Esophagus mucosa (tissue), 1 donor: ENCODE measurements around the gene AGAP1. TPM values are rescaled to one million over a fixed set of nuclear protein-coding genes. Genes with fewer than 3 reads are reported as not detected.

Experiments used
- ATAC-seq: fragments of 200-7000 bp; cut with Tn5 transposase; one replicate; pipeline ENCODE4 v1.9.1; 2020
- total RNA-seq: library from RNA; stranded (reverse); gene quantifications from one replicate; pipeline ENCODE4 v1.2.4, GENCODE V29; 2023
- donor health status: DM: yes; HTN: yes; CAD: no.

Gene AGAP1
- total RNA-seq, 1 donor from 2014 or later: 17.1 TPM

DNA sequence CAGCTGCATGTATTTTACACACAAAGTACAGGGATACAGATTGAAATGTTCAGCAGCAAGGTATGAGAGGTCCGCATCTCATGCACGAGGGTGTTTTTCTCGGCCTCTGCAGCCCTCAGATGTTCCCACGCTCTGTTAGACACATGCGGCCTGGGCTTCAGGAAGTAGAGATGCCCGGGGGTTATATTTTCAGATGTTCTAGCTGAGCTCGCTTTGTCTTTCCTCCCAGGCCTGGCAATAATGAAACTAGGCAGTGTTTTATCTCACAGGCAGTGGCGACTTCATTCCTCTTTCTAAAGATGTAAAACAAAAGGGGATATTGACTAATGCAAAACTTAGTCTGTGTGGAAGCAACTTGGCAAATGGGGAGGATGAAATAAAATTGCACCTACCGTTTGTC is 483.6 kb downstream of the AGAP1 start:
- ATAC-seq: no peak

DNA sequence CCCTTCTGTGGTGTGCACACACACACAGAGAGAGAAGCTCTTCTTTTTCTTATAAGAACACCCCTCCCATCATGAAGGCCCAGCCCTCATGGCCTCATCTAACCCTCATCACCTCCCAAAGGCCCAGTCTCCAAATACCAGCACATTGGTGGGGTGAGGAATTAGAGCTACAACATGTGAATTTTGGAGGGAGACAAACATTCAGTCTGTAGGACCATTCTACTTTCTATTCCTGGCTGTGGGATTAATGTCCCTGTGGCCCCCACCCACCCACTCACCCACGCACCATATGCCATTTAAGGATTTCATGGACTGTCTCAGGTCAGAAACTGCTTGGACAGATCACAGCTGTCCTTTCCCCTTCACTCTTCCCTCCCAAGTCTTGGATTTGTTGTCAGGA is 484.2 kb downstream of the AGAP1 start:
- ATAC-seq: no peak

GRCh38 chr2:235979037-235979436 is 485.2 kb downstream of the AGAP1 start:
- ATAC-seq: no peak

- ATAC-seq: no peak
Observed at GRCh38 chr2:235979753-235980435, 486.1 kb downstream of the AGAP1 start.

DNA sequence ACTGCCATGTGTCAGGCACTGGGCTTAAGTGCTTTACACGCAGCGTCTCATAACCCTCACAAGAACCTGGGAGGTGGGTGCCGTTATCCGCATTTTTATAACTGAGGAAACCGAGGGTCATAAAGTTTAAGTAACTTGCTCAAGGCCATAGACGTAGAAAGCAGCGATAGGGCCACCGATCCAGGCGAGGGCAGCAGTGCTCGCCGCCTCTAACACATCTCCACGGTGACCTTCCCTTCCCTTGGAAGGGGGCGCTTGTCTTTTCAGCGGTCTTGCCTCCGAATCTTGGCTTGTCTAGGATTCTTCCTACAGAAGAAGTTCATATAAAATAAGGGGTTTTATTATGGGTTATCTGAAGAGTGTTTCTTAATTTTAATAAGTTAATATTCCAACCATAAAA is 487.8 kb downstream of the AGAP1 start:
- no peak for ATAC-seq

DNA sequence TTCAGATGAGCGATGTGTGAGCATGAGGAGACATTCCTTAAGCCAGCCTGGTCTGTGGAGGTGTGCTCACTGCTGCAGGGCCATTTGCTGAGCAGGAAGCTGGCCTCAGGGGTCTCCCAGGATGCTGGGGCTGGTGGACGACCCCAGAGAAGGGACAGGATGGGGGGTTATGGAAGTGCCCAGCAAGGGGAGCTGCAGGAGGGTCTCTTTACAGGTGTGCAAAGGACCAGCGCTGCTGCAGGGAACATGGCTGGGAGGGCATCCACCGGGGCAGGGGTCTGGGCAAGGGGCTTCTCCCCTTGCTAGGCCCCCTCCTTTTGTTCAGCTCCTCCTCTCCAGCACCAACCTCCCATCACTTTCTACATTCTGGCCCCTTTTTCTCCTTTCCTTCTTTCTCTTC is 489.2 kb downstream of the AGAP1 start:
- no peak for ATAC-seq

DNA sequence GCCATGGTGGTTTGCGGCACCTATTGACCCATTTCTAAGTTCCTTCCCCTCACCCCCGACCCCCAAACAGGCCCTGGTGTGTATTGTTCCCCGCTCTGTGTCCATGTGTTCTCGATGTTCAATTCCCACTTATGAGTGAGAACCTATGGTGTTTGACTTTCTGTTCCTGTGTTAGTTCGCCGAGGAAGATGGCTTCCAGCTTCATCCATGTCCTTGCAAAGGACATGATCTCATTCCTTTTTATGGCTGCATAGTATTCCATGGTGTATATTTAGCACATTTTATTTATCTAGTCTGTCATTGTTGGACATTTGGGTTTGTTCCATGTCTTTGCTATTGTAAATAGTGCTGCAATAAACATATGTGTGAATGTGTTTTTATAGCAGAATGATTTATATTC is 490.7 kb downstream of the AGAP1 start:
- no peak for ATAC-seq

- no peak for ATAC-seq
Observed at GRCh38 chr2:235986361-235986760, 492.5 kb downstream of the AGAP1 start.

- ATAC-seq: no peak
Observed at GRCh38 chr2:235988271-235989015, 494.6 kb downstream of the AGAP1 start.

DNA sequence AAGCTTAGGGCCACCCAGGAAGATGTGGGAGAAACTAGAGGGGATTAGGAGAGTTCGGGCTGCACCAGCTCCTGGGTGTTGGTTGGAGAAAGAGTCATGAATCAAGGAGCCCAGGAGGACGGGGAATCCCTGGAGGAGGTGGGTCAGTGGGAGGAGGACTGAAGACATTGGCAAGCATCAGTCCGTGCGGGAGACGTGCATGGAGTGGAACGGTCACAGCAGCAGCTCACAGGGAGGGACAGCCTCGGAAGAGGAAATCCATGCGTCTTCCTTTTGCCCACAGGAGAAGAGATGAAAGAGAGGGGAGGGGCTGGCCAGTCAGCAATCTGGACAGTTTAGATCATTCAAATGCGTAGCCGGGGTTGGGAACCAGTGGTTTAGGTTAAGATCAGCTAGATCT is 495.7 kb downstream of the AGAP1 start:
- no peak for ATAC-seq

GRCh38 chr2:235990344-235990743 is 496.5 kb downstream of the AGAP1 start:
- ATAC-seq: no peak

DNA sequence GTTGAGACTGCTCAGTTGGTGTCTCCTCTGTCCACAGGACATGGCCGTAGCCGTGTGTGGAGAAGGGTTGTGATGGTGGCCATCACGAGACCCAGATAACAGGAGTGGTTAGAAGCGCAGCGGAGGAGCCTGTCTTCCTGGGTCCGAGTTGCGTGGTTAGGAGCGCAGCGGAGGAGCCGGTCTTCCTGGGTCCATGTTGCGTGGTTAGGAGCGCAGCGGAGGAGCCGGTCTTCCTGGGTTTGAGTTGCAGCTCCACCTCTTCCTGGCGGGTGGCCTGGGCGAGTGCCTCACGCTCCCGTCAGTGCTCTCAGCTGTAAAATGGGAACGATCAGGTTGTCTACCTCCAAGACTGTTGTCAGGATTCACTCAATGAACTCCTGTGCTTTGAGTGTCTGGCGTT is 498.2 kb downstream of the AGAP1 start:
- no peak for ATAC-seq

DNA sequence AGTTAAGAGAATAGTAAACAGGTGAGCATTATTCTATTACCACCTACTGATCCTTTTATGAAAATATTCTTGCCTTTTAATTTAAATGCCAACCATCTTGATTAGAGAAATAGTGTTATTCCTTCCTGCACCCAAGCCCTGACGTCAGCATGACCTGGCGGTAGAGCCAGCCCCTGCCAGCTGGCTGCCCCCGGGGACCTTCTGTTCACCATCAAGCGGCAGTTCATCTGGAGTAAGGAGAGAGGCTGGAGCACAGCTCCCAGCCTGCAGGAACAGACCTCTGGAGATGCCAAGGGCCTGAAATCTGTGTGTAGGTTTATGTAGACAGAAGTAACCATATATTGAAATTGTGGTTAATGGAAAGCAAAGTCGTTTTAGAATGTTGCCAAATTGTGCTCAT is 502.6 kb downstream of the AGAP1 start:
- no peak for ATAC-seq

DNA sequence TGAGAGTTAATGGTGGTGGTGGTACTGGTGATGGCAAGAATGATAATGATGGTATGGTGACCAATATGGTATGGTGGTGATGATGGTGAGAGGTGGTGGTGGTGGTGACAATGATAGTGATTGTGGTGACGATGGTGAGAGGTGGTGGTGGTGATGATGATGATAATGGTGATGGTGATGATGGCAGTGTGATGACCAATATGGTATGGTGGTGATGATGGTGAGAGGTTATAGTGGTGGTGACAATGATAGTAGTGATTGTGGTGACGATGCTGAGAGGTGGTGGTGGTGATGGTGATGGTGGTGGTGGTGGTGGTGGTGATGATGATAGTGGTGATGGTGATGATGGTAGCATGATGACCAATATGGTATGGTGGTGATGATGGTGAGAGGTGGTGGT is 505.2 kb downstream of the AGAP1 start:
- no peak for ATAC-seq

DNA sequence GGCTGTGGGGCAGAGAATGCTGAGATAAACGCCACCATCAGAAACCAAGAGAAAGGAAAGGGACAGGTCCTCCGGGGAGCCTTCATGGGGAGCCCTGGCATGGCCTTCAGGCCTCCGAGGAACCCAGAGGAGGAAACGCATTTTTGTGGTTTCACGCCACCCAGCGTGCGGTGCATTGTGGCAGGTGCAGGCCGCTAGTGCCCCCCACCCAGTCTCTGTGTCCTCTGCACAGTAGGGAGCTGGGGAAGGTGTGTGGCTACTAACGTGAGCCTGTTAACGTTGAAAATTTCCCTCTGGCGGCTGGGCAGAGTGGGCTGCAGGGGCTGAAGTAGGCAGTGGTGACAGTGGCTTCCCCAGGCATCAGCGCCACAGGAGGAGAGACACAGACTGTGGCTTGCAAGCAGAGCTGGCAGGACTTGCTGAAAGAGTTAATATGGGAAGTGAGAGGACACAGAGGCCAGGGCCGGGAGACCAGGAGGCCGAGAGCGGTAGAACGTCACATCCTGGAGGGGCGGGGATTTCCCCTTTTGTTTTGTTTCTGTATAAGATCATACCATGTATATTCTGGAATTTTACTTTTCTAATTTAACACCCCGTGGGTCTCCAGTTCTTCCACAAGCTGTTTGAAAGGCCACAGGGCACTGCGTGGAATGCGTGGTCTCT is 507.5 kb downstream of the AGAP1 start:
- no peak for ATAC-seq

GRCh38 chr2:236001854-236002253 is 508.0 kb downstream of the AGAP1 start:
- no peak for ATAC-seq

GRCh38 chr2:236008006-236008405 is 514.2 kb downstream of the AGAP1 start:
- ATAC-seq: no peak

GRCh38 chr2:236008857-236009256 is 515.0 kb downstream of the AGAP1 start:
- ATAC-seq: no peak

DNA sequence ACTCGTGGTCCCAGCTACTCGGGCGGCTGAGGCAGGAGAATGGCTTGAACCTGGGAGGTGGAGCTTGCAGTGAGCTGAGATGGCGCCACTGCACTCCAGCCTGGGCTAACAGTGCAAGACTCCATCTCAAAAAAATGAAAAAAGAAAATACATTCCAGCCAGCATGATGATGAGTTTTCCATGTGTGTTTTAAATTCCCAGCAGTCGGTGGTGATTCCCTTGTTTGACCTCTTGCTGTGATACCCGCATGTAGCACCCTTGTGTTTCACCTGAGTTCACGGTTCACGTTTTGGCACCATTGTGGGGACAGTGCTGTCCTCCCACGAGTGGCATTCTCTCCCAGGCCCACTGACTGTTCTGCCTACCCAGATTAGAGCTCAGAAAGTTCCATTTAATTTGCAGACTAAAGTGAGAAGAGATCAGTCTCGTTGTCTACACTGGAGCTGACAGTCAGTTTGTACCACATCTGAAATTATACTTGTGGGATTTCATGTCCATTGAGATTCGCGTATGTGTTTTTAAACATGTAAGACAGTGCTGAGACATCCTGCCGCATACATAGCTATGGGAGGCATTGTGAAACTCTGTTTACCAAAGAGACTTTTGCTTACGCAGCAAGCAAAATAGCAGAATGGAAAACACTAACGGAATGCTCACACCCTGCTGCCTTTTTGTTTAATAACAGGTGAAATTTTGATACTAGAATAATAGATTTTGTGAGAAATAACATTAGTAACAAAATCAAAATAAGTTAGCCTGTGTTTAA is 517.3 kb downstream of the AGAP1 start:
- no peak for ATAC-seq

- ATAC-seq: no peak
Observed at GRCh38 chr2:236012155-236012554, 518.3 kb downstream of the AGAP1 start.

DNA sequence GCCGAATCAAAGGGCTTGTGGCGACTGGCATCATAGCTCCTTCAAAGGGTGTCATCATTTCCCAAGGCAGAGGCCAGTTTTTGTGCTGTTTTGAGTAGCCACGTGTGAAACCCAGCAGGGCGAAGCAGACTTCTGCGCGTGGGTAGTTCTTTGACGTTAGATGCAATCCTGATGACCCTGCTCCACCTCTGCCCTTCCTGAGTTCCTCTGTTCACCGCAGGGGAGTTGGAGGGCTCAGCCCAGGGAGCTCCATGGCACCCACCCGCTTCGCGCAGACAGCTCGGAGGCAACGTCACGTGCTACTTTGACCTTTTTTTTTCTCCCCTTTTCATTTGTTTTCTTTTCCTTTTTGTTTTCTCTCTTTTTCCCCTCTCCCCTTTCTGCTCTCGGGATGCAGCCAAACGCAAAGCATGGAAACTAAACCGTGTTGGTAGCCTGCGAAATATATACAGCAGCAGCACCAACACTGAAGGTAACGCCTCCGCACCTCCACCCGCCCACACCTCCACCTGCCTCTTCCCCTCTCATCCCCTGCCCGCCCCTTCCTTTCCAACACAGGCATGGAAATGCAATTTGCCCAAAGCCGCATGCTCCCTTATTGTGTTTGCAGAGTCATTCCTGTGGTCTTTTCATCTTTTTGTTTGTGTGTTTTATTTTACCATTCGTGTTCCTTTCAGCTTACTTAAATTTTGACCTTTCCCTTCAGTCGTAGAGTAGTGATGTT is 520.7 kb downstream of the AGAP1 start:
- no peak for ATAC-seq

GRCh38 chr2:236015171-236015570 is 521.3 kb downstream of the AGAP1 start:
- no peak for ATAC-seq
